HG03196 (cell line): ENCODE measurements around the gene HSD3B2.

Experiments
- ATAC-seq: cut with Tn5 transposase; IDR thresholded peaks from one replicate; pipeline ENCODE4 v1.9.1; 2021; ENCODE audit not compliant: unreplicated experiment

The HSD3B2 gene

DNA sequence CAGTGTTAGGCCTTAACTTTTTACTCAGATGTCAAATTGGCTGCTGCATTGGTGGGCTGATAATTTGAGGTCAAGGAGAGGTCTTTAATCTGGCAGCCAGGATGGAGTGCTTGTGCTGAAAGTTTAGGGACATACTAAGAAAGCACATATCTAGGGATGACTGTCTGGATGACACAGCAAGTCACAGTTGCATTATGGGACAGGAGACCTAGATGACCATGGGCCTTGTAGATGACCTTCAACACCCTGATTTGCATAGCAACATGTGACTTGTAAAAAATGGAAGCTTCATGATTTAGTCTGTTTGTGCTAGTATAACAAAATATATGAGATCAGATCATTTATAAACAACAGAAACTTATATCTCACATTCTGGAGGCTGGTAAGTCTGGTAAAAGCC is 18.0 kb upstream of the HSD3B2 start:
- no peak for ATAC-seq

DNA sequence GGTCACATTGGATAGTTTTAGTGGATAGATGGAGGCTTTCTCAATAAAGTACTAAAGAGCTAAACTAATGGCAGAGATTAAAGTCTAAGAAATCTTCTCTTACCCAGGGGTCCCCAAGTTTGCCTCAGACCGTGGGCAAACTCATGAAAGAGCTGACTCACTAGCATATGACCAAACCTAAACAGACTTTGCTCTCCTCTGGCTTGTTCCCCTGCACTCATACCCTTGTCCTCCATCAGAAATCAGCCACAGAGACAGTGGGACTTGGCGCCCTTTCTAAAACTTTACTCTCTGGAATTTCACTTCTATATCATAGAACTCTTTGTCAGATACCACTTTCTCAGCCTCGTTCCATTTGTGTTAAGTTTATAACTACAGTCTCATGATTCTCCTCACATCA is 17.0 kb upstream of the HSD3B2 start:
- ATAC-seq: no peak

DNA sequence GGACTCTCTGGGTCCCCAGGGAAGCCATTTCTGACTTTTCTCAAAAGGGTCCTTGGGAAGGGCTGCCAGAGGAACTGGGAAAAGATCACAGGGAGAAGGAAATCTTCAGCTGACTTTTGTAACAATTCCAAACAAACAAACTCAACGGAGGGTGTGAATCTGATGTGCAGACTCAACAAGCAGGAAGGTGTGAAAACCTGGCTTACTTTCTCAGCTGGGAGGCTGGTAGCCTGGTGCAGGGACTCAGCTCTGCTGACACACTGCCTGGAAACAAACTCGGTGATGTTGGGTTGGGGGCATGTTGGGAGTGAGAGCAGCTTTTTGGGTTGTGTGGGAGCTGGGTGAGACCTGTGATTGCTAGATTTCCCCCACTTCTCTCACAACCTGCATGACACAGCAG is 10.2 kb upstream of the HSD3B2 start:
- no peak for ATAC-seq

DNA sequence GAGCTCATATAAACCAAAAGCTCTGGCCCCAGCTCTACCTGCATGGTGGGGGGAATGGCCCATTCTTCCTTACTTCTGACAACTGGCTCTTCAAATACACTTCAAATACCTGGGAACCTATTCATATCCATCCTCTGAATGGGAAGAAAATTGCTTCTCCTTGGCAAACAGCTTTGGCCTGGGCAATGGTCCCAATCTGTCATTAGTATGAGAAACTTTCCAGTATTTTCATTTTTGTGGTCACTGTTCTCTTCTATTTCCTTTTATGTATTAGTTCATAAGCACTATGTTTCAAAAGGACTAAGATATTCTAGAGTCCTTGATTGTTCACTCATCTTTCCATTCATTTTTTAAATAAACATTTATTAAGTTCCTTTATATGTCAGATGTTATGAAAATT is 5.2 kb upstream of the HSD3B2 start:
- no peak for ATAC-seq

GRCh38 chr1:119410961-119411360 is 4.0 kb upstream of the HSD3B2 start:
- no peak for ATAC-seq

GRCh38 chr1:119416006-119416640 is 1.2 kb downstream of the HSD3B2 start:
- ATAC-seq: no peak

- no peak for ATAC-seq
Measured at GRCh38 chr1:119419109-119419508, 4.2 kb downstream of the HSD3B2 start.

GRCh38 chr1:119420638-119421037 is 5.7 kb downstream of the HSD3B2 start:
- ATAC-seq: no peak

- ATAC-seq: no peak
Measured at GRCh38 chr1:119422631-119423030, 7.7 kb downstream of the HSD3B2 start.

- ATAC-seq: no peak
Measured at GRCh38 chr1:119428991-119429390, 14.0 kb downstream of the HSD3B2 start.

- ATAC-seq: no peak
Measured at GRCh38 chr1:119429687-119430086, 14.7 kb downstream of the HSD3B2 start.

- no peak for ATAC-seq
Measured at GRCh38 chr1:119430486-119430885, 15.5 kb downstream of the HSD3B2 start.

DNA sequence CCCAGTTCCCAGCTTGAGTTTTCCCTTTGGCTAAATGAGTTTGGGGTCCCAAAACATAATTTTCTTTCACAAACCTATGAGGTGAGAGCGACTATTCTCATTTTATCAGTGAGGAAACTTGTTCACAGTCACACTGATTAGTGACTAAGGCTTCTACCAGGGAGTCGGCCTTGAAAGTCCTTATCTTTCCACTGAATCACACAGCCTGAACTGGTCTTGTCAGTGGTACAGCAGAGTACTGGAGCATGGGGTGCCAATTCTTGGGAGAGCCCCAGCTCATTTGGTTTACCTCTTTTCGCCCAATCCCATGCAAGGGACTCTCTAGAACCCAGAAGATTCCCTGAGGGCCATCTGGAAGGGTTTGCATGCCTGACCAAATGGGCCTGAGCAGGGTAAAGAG is 16.9 kb downstream of the HSD3B2 start:
- ATAC-seq: no peak

DNA sequence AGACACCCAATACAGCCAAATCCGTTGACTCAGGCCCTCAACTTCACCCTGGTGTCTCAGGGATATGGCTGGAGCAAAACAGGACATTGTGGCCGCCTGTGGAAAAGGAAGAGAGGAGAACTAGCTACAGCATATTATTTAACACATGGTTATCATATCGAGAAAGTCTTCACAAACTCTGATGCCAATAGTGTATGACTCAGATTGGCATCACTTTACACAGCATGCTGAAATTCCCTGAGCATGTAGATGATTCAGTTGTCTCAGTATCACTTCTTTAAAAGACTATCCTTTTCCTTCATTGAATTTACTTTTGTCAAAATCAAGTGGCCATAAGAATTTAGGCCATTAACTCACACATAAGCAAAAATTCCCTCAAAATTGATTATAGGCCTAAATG is 20.1 kb downstream of the HSD3B2 start:
- no peak for ATAC-seq

DNA sequence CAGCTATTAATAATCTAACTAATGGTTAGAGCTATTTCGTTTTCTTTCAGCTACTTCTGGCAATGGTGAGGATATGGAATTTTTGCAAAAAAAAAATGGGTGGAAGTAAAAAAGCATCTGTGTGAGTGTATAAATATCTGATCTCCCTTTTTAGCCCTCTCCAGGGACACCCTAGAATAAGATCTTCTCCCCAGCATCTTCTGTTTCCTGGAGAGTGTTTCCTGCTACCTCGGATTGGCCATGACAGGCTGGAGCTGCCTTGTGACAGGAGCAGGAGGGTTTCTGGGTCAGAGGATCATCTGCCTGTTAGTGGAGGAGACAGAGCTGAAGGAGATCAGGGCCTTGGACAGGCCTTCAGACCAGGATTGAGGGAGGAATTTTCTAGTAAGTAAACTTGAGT is 23.8 kb downstream of the HSD3B2 start:
- no peak for ATAC-seq

DNA sequence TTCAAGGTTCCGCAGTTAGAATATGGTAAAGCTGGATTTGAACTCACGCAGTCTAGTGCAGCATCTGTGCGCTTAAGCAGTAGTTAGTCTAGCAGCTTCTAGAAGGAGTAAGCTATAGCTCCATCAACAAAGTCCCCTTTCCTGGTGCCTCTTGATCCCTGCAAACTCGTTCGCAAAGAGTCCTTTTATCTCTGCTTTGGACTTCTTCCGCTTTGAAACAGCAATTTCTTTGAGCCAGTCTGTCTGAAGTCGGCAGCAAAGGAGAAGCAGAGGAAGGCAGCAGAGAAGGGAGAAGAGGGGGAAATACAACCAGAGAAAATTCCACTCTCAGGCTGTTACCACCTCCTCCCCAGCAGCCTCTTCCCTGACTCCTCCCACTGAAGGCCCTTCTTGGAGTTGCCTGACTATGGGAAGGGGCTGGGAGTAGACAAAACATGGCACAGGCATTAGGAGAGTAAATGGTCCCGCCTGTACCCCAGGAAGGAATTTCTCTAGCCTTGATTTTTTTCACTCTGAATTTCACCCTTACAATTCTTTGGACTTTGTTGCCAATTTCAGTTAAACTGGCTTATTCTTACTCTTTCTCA is 25.9 kb downstream of the HSD3B2 start:
- no peak for ATAC-seq

- ATAC-seq: no peak
Measured at GRCh38 chr1:119442756-119443155, 27.8 kb downstream of the HSD3B2 start.

DNA sequence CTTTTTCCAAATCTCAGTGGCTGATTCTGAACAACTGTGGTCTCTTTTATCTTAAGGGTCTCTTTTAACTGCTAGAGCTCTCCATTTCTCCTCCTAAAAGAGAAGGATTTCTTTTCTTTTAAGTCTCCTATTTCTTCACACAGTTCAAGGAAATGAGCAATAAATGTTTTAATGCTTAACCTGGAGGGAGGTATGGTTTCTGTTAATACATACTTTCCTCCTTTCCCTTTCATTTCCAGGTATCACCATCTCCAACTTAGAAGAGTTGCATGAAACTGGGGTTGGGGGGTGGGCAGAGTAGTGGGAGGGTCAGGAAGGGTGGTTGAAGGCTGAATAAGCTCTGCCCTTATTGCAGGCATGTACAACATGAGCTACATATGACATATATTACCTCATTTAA is 31.4 kb downstream of the HSD3B2 start:
- no peak for ATAC-seq

GRCh38 chr1:119447344-119448126 is 32.6 kb downstream of the HSD3B2 start:
- ATAC-seq: no peak

DNA sequence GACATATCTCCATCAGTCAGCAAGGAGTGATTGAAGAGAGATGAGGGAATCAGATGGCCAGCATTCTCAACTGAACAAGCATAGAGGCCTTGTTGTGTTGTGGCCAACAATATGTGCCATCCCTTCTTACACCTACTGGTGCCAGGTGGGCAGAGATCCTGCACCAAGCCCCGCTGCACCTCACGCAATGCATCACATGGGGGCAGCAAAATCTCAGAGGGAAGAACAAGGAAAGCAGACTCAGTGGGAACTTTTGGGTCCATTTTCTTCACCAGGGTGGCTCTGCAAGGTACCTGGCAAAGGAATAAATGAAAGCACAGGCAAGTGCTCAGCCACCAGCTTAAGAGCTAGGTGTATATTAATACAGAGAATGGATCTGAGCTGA is 33.2 kb downstream of the HSD3B2 start:
- ATAC-seq: no peak

DNA sequence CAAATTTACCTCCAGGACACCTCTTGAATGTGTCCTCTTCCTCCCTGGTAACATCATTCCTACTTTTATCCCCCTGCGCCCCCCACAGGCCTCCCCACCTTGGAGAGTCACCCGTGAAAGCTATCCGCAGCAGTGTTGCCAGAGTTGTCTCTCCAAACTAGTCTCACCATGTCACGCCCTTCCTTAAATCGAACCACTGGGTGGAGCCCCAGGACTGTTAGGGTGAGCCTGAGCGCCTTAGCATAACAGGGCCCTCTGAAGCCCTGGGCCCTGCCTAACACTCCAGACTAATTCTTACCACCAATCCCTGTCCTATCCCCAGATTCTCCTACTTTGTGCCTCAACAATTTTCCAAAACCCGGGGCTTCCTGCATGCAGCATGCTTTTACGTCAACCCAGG is 35.0 kb downstream of the HSD3B2 start:
- no peak for ATAC-seq

- no peak for ATAC-seq
Measured at GRCh38 chr1:119451158-119451557, 36.2 kb downstream of the HSD3B2 start.
